ENCODE data around the gene LAMB3. TPM values are rescaled to one million over a fixed set of nuclear protein-coding genes. Genes with fewer than 3 reads are reported as not detected.

LAMB3 gene
- total RNA-seq, 1 donor from 2014 or later = not detected

DNA sequence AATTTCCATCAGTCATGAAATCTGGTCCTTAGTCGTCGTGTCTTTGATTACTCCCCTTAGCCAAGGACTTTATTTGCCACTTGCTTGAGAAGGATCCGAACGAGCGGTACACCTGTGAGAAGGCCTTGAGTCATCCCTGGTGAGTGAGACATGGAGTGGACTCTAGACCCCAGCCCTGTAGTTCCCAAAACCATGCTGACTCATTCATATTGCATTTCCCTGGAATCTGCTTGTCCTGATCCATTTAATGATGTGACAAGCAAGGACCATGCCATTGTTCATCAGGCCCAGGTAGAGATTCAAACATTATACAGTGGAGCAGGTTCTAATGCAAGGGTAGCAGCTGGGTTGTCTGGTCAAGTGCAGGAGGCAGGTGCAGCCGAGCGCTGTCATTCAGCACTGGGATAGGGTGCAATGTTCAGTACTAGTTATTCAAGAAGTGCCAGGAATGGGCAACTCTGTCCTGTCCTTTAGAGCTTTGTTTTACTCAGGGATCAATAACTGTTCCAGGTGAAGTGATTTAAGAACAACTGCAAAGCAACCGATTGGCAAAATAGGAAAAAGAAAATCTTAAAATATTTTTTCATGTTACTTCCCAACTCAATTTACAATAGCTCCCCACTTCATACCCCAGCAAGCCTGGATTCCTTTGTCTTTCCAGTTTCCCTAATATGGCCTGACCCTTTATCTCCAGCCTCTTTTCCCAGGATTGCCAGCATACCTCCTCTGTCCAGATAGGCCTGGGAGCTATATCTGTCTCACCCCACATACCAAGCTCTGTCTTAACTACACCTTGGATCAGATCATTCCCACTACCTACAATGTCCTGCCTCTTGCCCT, 42.2 kb downstream of the LAMB3 start:
- no peak overlapping the region for H3K4me2 ChIP-seq
- TF ChIP-seq CTCF (IDR thresholded peaks at IDR 0.05) (no peak), EZH2phosphoT487 (IDR thresholded peaks at IDR 0.05) (no peak), EZH2 (IDR thresholded peaks at IDR 0.05) (no peak)
- no peak overlapping the region for H3K27ac Mint-ChIP-seq
- no peak overlapping the region for H3K27ac ChIP-seq
- H3K79me2 ChIP-seq (ENCODE audit: low read depth) = no peaks in the 10 kb centered on the region
- no peaks in the 10 kb centered on the region for H3K9me3 Mint-ChIP-seq
- peaks cover 2% of the 10 kb centered on the region for H3K27me3 Mint-ChIP-seq (ENCODE audit: insufficient read depth, low read depth)
- H3K9me3 ChIP-seq (ENCODE audit: low read depth) = no peaks in the 10 kb centered on the region
- no peak for DNase-seq (ENCODE audit: low spot score)
- H3K4me3 Mint-ChIP-seq = no peak overlapping the region
- H3K36me3 ChIP-seq = no peaks in the 10 kb centered on the region
- H3K27me3 ChIP-seq = no peaks in the 10 kb centered on the region
- no peaks in the 10 kb centered on the region for H3K4me1 Mint-ChIP-seq
- H4K20me1 ChIP-seq (ENCODE audit: low read depth) = no peaks in the 10 kb centered on the region
- no peak overlapping the region for H3K9ac ChIP-seq
- peaks cover 2% of the 10 kb centered on the region for H3K36me3 Mint-ChIP-seq
- H3K4me1 ChIP-seq = no peaks in the 10 kb centered on the region
- H3K4me3 ChIP-seq = no peak overlapping the region
- no peak overlapping the region for H2AFZ ChIP-seq (replicated peaks)
- no peaks in the 10 kb centered on the region for H3F3A ChIP-seq (ENCODE audit: low read depth)

- H3K9ac ChIP-seq = no peak overlapping the region
These were observed 43.0 kb downstream of the LAMB3 start for GRCh38 chr1:209609041-209609790.

DNA sequence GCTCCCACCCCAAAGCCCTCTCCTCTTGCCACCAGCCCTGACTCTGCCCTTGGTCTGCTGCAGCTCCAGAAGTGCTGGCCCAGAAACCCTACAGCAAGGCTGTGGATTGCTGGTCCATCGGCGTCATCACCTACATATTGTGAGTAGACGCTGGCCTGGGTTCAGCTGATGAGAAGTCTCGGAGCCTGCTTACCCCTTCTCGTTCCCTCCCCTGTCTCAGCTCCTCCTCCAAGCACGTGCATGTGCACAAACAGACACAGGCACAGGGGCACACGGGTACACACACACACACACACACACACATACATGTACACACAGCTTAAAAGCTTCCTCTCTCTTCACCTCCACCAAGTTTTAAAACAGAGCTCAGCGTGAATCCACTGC, 44.4 kb downstream of the LAMB3 start:
- no peaks in the 10 kb centered on the region for H3K36me3 ChIP-seq
- no peaks in the 10 kb centered on the region for H4K20me1 ChIP-seq (ENCODE audit: low read depth)
- H3F3A ChIP-seq (ENCODE audit: low read depth) = no peaks in the 10 kb centered on the region
- no peaks in the 10 kb centered on the region for H3K79me2 ChIP-seq (ENCODE audit: low read depth)
- no peaks in the 10 kb centered on the region for H3K9me3 Mint-ChIP-seq
- no peak for DNase-seq (ENCODE audit: low spot score)
- peaks cover 2% of the 10 kb centered on the region for H3K27me3 Mint-ChIP-seq (ENCODE audit: insufficient read depth, low read depth)
- H3K27me3 ChIP-seq = no peaks in the 10 kb centered on the region
- no peak overlapping the region for H3K4me3 Mint-ChIP-seq
- peaks cover 7% of the 10 kb centered on the region for H3K4me1 ChIP-seq
- H3K4me1 Mint-ChIP-seq = no peaks in the 10 kb centered on the region
- no peak overlapping the region for H3K27ac Mint-ChIP-seq
- no peak overlapping the region for H3K4me2 ChIP-seq
- TF ChIP-seq CTCF (IDR thresholded peaks at IDR 0.05) (no peak), EZH2phosphoT487 (IDR thresholded peaks at IDR 0.05) (no peak), EZH2 (IDR thresholded peaks at IDR 0.05) (no peak)
- no peak overlapping the region for H3K4me3 ChIP-seq
- no peak overlapping the region for H3K27ac ChIP-seq
- H3K9me3 ChIP-seq (ENCODE audit: low read depth) = no peaks in the 10 kb centered on the region
- H3K9ac ChIP-seq = no peak overlapping the region
- no peak overlapping the region for H2AFZ ChIP-seq (replicated peaks)
- H3K36me3 Mint-ChIP-seq = peaks cover 8% of the 10 kb centered on the region

More at GRCh38 chr1:209609041-209609790, 43.0 kb downstream of the LAMB3 start:
- TF ChIP-seq CTCF (IDR thresholded peaks at IDR 0.05) (no peak), EZH2 (IDR thresholded peaks at IDR 0.05) (no peak), EZH2phosphoT487 (IDR thresholded peaks at IDR 0.05) (no peak)
- DNase-seq (ENCODE audit: low spot score) = no peak
- Mint-ChIP-seq H3K4me1 (no peaks in the 10 kb centered on the region), H3K36me3 (peaks cover 4% of the 10 kb centered on the region), H3K4me3 (no peak overlapping the region), H3K27ac (no peak overlapping the region), H3K9me3 (no peaks in the 10 kb centered on the region), H3K27me3 (ENCODE audit: insufficient read depth, low read depth) (peaks cover 2% of the 10 kb centered on the region)
- Histone ChIP-seq H3K27ac (no peak overlapping the region), H3K79me2 (ENCODE audit: low read depth) (no peaks in the 10 kb centered on the region), H3K4me1 (peaks cover 3% of the 10 kb centered on the region), H3F3A (ENCODE audit: low read depth) (no peaks in the 10 kb centered on the region), H2AFZ (replicated peaks) (no peak overlapping the region), H3K27me3 (no peaks in the 10 kb centered on the region), H3K9me3 (ENCODE audit: low read depth) (no peaks in the 10 kb centered on the region), H4K20me1 (ENCODE audit: low read depth) (no peaks in the 10 kb centered on the region), H3K4me3 (no peak overlapping the region), H3K36me3 (no peaks in the 10 kb centered on the region), H3K4me2 (no peak overlapping the region)
